Stimulated activated CD8-positive, alpha-beta memory T cell treated with anti-CD3 and anti-CD28 coated beads, Interleukin-7, amount 100 ng/mL, for 48 hours (primary cell): Measurements from ENCODE around the gene XRCC5.

Experiments
- DNase-seq, 2 donors: peaks; one replicate each; pipeline ENCODE4 v3.0.0-alpha.2; 2020; ENCODE audit warnings: low read depth in 1 of 2; ENCODE audit errors: extremely low read depth in 1 of 2

XRCC5 gene

GRCh38 chr2:216083464-216084281, 25.5 kb upstream of the XRCC5 start:
- DNase-seq = no peak

- DNase-seq = no peak
Observed at GRCh38 chr2:216084547-216084946, 24.6 kb upstream of the XRCC5 start.

GRCh38 chr2:216086207-216086893, 22.8 kb upstream of the XRCC5 start:
- no peak for DNase-seq

GRCh38 chr2:216090369-216090786, 18.8 kb upstream of the XRCC5 start:
- no peak for DNase-seq

- DNase-seq = no peak
Observed at GRCh38 chr2:216092646-216093045, 16.5 kb upstream of the XRCC5 start.

- DNase-seq = no peak
Observed at GRCh38 chr2:216094701-216095100, 14.4 kb upstream of the XRCC5 start.

GRCh38 chr2:216098421-216099334, 10.5 kb upstream of the XRCC5 start:
- DNase-seq = no peak

- DNase-seq = no peak
Observed at GRCh38 chr2:216101109-216101508, 8.0 kb upstream of the XRCC5 start.

- no peak for DNase-seq
Observed at GRCh38 chr2:216103213-216103612, 5.9 kb upstream of the XRCC5 start.

- DNase-seq = no peak
Observed at GRCh38 chr2:216104691-216105090, 4.5 kb upstream of the XRCC5 start.

- DNase-seq = no peak
Observed at GRCh38 chr2:216107320-216107719, 1.8 kb upstream of the XRCC5 start.

GRCh38 chr2:216107760-216108159, 1.4 kb upstream of the XRCC5 start:
- no peak for DNase-seq

GRCh38 chr2:216108310-216108966, 710 bp upstream of the XRCC5 start:
- no peak for DNase-seq

GRCh38 chr2:216109962-216110614, 940 bp downstream of the XRCC5 start:
- DNase-seq = no peak

GRCh38 chr2:216110620-216111019, 1.5 kb downstream of the XRCC5 start:
- DNase-seq = no peak

- no peak for DNase-seq
Observed at GRCh38 chr2:216111122-216111521, 2.0 kb downstream of the XRCC5 start.

GRCh38 chr2:216112926-216113325, 3.8 kb downstream of the XRCC5 start:
- DNase-seq = no peak

- DNase-seq = no peak
Observed at GRCh38 chr2:216113572-216113971, 4.4 kb downstream of the XRCC5 start.

GRCh38 chr2:216114382-216114713, 5.2 kb downstream of the XRCC5 start:
- DNase-seq = no peak
